Brain microvascular endothelial cell (primary cell): ENCODE data around the gene BPIFB6.

Experiments
- DNase-seq: peaks from one replicate; pipeline ENCODE4 v3.0.0-alpha.2; 2020
- H3K27ac ChIP-seq: fragments of 250-450 bp; sonication (Bioruptor Pico); 2 replicates; pipeline ENCODE4 v1.5.1; 2020; ENCODE audit warnings: mild to moderate bottlenecking, moderate library complexity
- H3K27me3 ChIP-seq: fragments of 250-450 bp; sonication (Bioruptor Pico); replicated peaks from 2 replicates; pipeline ENCODE4 v1.5.1; 2020; ENCODE audit warnings: mild to moderate bottlenecking
- H3K36me3 ChIP-seq: fragments of 250-450 bp; sonication (Bioruptor Pico); replicated peaks from 2 replicates; pipeline ENCODE4 v1.5.1; 2020; ENCODE audit warnings: mild to moderate bottlenecking
- H3K4me3 ChIP-seq: 2 replicates; pipeline ENCODE4 v1.5.1; 2011; ENCODE audit warnings: low read depth, mild to moderate bottlenecking, control low read depth, low read length, moderate library complexity
- in situ Hi-C: cut with HindIII; loops from 2 replicates; pipeline ENCODE4 v1.10.0; 2017; ENCODE audit warnings: low sequenced_read_pairs, low pct_ligation_motif_present
- TF ChIP-seq, protein P1 (sequence below): IDR thresholded peaks from 2 replicates; pipeline ENCODE4 v1.5.1; 2011; ENCODE audit warnings: low read depth, mild to moderate bottlenecking, moderate library complexity, low read length, control low read depth, inconsistent platforms; ENCODE audit errors: missing control alignments

Gene BPIFB6

DNA sequence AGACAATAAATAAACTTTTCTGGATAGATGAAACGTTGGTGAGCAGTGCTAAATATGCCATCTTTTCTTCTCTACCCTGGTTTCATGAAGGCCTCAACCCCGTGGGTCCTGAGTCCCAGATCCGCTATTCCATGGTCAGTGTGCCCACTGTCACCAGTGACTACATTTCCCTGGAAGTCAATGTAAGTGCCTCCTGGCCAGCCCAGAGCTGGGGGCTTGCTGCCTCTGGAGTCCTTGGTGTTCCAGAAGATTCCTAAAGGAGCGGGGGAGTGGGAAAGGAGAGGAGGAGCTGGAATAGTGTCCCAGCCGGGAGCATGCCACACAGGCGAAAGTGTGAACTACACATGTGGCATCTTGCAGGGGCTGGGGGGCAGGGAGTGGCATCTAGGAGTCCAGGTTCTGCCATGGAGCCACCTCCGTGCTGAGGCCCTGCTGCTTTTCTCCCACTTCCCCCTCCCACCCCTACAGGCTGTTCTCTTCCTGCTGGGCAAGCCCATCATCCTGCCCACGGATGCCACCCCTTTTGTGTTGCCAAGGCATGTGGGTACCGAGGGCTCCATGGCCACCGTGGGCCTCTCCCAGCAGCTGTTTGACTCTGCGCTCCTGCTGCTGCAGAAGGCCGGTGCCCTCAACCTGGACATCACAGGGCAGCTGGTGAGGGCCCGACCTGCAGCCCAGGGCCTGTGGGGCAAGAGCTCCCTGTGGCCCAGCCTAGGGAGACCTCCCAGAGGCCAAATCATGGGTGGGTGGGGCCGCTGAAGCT, 13.1 kb upstream of the BPIFB6 start:
- TF ChIP-seq, protein P1, sequence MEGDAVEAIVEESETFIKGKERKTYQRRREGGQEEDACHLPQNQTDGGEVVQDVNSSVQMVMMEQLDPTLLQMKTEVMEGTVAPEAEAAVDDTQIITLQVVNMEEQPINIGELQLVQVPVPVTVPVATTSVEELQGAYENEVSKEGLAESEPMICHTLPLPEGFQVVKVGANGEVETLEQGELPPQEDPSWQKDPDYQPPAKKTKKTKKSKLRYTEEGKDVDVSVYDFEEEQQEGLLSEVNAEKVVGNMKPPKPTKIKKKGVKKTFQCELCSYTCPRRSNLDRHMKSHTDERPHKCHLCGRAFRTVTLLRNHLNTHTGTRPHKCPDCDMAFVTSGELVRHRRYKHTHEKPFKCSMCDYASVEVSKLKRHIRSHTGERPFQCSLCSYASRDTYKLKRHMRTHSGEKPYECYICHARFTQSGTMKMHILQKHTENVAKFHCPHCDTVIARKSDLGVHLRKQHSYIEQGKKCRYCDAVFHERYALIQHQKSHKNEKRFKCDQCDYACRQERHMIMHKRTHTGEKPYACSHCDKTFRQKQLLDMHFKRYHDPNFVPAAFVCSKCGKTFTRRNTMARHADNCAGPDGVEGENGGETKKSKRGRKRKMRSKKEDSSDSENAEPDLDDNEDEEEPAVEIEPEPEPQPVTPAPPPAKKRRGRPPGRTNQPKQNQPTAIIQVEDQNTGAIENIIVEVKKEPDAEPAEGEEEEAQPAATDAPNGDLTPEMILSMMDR, result no peak
- Histone ChIP-seq H3K27ac (no peak overlapping the region), H3K36me3 (no peaks in the 10 kb centered on the region), H3K27me3 (no peaks in the 10 kb centered on the region), H3K4me3 (no peak overlapping the region)
- DNase-seq, result no peak
- in situ Hi-C loops, result no loop called here

DNA sequence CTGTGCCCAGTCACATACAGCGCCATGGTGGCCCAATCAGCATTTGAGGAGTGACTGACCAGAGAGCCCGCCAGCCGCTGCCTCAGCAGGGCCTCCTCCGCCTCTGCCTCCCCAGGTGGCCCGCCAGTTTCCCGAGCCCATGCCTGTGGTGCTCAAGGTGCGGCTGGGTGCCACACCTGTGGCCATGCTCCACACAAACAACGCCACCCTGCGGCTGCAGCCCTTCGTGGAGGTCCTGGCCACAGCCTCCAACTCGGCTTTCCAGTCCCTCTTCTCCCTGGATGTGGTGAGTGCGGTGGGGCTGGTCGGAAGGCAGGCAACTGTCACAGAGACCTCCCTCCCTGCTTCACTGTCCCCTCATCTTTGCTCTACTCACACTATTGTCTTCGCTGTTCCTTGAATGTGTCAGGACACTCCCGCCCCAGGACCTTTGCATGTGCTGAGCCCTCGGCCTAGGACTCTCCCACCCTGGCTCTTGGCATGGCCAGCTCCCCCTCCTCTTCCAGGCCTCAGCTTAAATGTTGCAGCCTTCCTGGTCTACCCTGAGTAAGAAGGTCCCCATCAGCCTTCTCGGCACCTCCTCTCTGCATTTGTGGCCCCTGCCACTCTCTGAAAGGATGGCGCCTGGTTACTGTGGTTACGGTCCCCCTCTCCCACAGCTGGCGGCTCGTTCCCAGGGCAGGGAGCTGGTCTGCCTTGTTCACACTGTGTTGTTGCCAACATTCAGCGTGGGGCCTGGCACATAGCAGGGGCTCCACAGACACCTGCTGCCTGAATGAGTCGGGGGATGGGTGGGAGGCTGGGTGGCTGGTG, 11.8 kb upstream of the BPIFB6 start:
- no peaks in the 10 kb centered on the region for H3K27me3 ChIP-seq
- H3K4me3 ChIP-seq, result no peak overlapping the region
- in situ Hi-C loops, result no loop called here
- no peak overlapping the region for H3K27ac ChIP-seq
- H3K36me3 ChIP-seq, result no peaks in the 10 kb centered on the region
- DNase-seq, result no peak
- TF ChIP-seq, protein P1, result no peak

DNA sequence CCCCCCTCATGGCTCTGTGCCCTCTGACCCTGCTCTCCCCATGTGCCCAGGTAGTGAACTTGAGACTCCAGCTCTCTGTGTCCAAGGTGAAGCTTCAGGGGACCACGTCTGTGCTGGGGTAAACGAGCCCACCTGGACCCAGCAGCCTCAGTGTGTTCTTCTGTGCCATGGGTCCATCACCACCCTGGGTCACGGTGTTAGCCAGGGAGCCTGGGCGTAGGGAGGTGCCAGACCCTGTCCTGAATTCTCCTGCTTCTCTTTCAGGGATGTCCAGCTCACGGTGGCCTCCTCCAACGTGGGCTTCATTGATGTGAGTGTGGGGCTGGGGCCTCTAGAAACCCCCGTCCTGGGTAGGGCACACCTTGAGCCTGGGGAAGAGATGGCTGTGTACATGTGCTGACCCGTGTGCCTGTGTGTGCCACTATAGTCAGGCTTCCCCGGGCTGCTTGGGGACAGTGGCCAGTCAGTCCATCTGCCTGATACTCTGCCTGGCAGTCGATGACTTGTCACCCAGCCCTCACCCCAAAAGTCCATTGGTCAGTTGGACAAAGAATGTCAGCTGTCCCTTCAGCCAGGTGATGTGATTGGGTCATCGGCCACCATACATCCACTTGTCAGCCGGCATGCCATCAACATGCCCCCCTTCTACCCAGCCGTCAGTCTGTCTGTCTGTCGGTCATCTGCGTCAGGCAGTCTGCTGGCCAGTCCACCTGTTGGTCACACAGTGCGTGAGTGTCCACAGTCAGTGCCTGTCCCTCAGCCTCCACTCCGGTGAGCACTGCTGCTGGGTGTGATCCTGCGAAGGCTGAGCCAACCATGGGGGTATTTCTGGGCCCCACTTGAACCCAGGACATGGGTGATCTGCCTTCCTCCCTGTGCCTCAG, 10.9 kb upstream of the BPIFB6 start:
- no peak overlapping the region for H3K27ac ChIP-seq
- TF ChIP-seq, protein P1, result no peak
- no peaks in the 10 kb centered on the region for H3K27me3 ChIP-seq
- no peak overlapping the region for H3K4me3 ChIP-seq
- H3K36me3 ChIP-seq, result no peaks in the 10 kb centered on the region
- in situ Hi-C loops, result no loop called here
- DNase-seq, result no peak

DNA sequence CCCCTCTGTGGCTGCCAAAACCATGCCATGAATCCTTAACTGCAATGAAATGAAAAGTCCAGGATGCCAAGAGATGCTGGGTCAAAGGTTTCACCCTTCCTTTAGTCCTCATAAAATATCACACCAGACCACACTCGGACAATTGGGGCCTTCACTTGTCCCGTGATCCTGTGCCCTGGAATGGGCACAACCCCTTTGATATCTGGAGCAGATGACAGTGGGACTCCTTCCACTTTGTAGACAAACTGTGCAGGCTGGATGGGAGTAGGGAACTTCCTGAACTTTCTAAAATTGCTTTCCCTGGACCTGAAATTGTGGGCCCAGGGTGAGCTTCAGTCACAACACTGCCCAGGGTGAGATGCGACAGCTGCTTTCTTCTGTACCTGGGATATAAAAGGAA, 9.6 kb upstream of the BPIFB6 start:
- TF ChIP-seq, protein P1, result no peak
- DNase-seq, result no peak
- no peaks in the 10 kb centered on the region for H3K27me3 ChIP-seq
- H3K4me3 ChIP-seq, result no peak overlapping the region
- H3K27ac ChIP-seq, result no peak overlapping the region
- in situ Hi-C loops, result no loop called here
- no peaks in the 10 kb centered on the region for H3K36me3 ChIP-seq

DNA sequence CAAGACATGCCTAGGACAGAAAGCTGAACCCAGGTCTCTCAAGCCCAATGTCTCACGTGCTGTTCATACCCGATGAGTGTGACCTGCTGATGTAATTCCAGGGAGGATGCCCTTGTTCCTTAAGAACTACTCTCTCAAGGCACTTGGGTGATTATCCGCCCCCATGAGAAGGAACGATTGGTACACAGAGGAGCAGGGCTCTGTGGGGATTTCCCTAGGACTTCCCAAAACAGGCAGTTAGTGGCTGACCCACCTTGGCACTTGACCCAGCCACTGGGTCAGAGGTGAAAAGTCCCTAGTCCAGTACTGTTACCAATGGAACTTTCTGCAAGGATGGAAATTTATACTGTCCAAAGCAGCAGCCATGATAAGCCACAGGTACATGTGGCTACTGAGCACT, 9.2 kb upstream of the BPIFB6 start:
- in situ Hi-C loops, result no loop called here
- no peak overlapping the region for H3K27ac ChIP-seq
- DNase-seq, result no peak
- H3K4me3 ChIP-seq, result no peak overlapping the region
- TF ChIP-seq, protein P1, result no peak
- H3K36me3 ChIP-seq, result no peaks in the 10 kb centered on the region
- no peaks in the 10 kb centered on the region for H3K27me3 ChIP-seq
